GM12878 (cell line): ENCODE data around the gene INO80B. TPM values are rescaled to one million over a fixed set of nuclear protein-coding genes. Genes with fewer than 3 reads are reported as not detected.

Experiments used
- BCL3 ChIP-seq: IDR thresholded peaks from 2 replicates; pipeline ENCODE4 v1.6.1; 2011; ENCODE audit warnings: borderline replicate concordance, low read depth, mild to moderate bottlenecking, moderate library complexity, low read length; ENCODE audit not compliant: insufficient read depth, poor library complexity, severe bottlenecking
- CBFB ChIP-seq: IDR thresholded peaks from 2 replicates; pipeline ENCODE4 v1.6.1; 2016; ENCODE audit warnings: antibody characterized with exemption, low read depth
- CEBPB ChIP-seq, 2 experiments: fragments of 150-350 bp in 1 of 2; IDR thresholded peaks; 2 replicates each; pipeline ENCODE4 v1.6.1; 2012 to 2014; ENCODE audit warnings: low read depth in 2 of 2, low read length in 2 of 2, borderline replicate concordance in 1 of 2, inconsistent platforms in 1 of 2
- CEBPZ ChIP-seq: fragments of 150-350 bp; IDR thresholded peaks from 2 replicates; pipeline ENCODE4 v1.6.1; 2016; ENCODE audit warnings: low read depth, low read length
- CTCF ChIP-seq, 3 experiments: IDR thresholded peaks in 2 of 3; conservative IDR thresholded peaks in 1 of 3; 2 replicates each; pipeline ENCODE4 v1.5.1; 2011; ENCODE audit warnings: low read depth in 3 of 3, low read length in 3 of 3, mild to moderate bottlenecking in 3 of 3, control low read depth in 2 of 3, moderate library complexity in 2 of 3, inconsistent platforms in 1 of 3, mixed read lengths in 1 of 3; ENCODE audit not compliant: control insufficient read depth in 2 of 3, insufficient read depth in 1 of 3; ENCODE audit errors: extremely low read depth in 1 of 3
- EGR1 ChIP-seq, 2 experiments: IDR thresholded peaks; 1 replicate in 1 of 2; 2 replicates in 1 of 2; pipeline ENCODE4 v1.6.1; 2011 to 2012; ENCODE audit warnings: low read depth in 2 of 2, low read length in 2 of 2, borderline replicate concordance in 1 of 2, mild to moderate bottlenecking in 1 of 2, moderate library complexity in 1 of 2
- HDAC2 ChIP-seq: fragments of 200-600 bp; sonication (generic); IDR thresholded peaks from 2 replicates; pipeline ENCODE4 v1.6.1; 2017
- IKZF2 ChIP-seq, 2 experiments: fragments of 450-650 bp; IDR thresholded peaks; 2 replicates each; pipeline ENCODE4 v1.6.1; 2017; ENCODE audit warnings: mild to moderate bottlenecking in 2 of 2, moderate library complexity in 2 of 2
- MEF2A ChIP-seq: IDR thresholded peaks from 2 replicates; pipeline ENCODE4 v1.6.1; 2011; ENCODE audit warnings: low read depth, mild to moderate bottlenecking, low read length, moderate library complexity; ENCODE audit not compliant: insufficient read depth
- NR2F1 ChIP-seq: fragments of 450-650 bp; conservative IDR thresholded peaks from 2 replicates; pipeline ENCODE4 v1.6.1; 2017; ENCODE audit warnings: mild to moderate bottlenecking
- SMAD1 ChIP-seq: fragments of 450-650 bp; IDR thresholded peaks from 2 replicates; pipeline ENCODE4 v1.6.1; 2018; ENCODE audit warnings: mild to moderate bottlenecking, low read depth; ENCODE audit not compliant: partially characterized antibody
- polyA plus RNA-seq, 11 experiments: library from polyadenylated mRNA; depleted of rRNA in 4 of 11; unstranded in 6 of 11; stranded (reverse) in 5 of 11; fragments of >200 nt; fragmentation: Nextera tagmentation in 4 of 11; fragmentation: Illumina TruSeq in 1 of 11; extraction: Ambion mirVana in 4 of 11; extraction: Trizol in 1 of 11; gene quantifications; 1 replicate in 1 of 11; 2 replicates in 10 of 11; pipeline versions ENCODE4 v1.2.1 to v1.2.3, GENCODE V29; 2011 to 2016; ENCODE audit warnings: inconsistent platforms in 2 of 11, missing spikeins in 2 of 11, low read depth in 1 of 11
- total RNA-seq, 4 experiments: library from RNA; depleted of rRNA in 3 of 4; stranded (reverse); fragments of >200 nt in 3 of 4; fragmentation: Illumina TruSeq in 1 of 4; extraction: Trizol in 1 of 4; gene quantifications; 2 replicates each; pipeline versions ENCODE4 v1.2.1 to v1.2.3, GENCODE V29; 2013 to 2021

INO80B gene
- total and polyA plus RNA-seq, 10 of the 15 experiments (the other 5 are each of a cell fraction or from before 2014, with no cell fraction given): 1.3 to 26.7 (median 11.1) TPM

- no peak for TF ChIP-seq BCL3
- TF ChIP-seq HDAC2: no peak
- TF ChIP-seq CTCF (IDR thresholded peaks at IDR 0.05 in 2 of 3, conservative IDR thresholded peaks at IDR 0.05 in 1 of 3; ENCODE audit: control insufficient read depth in 2 of 3, extremely low read depth in 1 of 3, insufficient read depth in 1 of 3, low read depth in 3 of 3, low read length in 3 of 3): no peak
- TF ChIP-seq MEF2A: no peak
- no peak for TF ChIP-seq CEBPB (IDR thresholded peaks at IDR 0.05; ENCODE audit: borderline replicate concordance in 1 of 2, low read depth in 2 of 2, low read length in 2 of 2)
- TF ChIP-seq CEBPZ: no peak
- peak; percentile 80 for TF ChIP-seq NR2F1
- no peak for TF ChIP-seq SMAD1
- TF ChIP-seq CBFB: no peak
- peak; percentile 47 to 48; a peak in 2 of 4 replicates for TF ChIP-seq IKZF2 (IDR thresholded peaks at IDR 0.05)
- no peak for TF ChIP-seq EGR1 (IDR thresholded peaks at IDR 0.05; ENCODE audit: borderline replicate concordance in 1 of 2, low read depth in 2 of 2, low read length in 2 of 2)
These were observed 17.8 kb upstream of the INO80B start (continued) for GRCh38 chr2:74436848-74437695.
